Measurements from ENCODE around the gene SKAP2. TPM values are rescaled to one million over a fixed set of nuclear protein-coding genes. Genes with fewer than 3 reads are reported as not detected.

The SKAP2 gene
- total RNA-seq, 4 donors from 2014 or later = 36.0 to 53.8 (median 45.8) TPM

GRCh38 chr7:26726051-26726450, 138.3 kb downstream of the SKAP2 start:
- DNase-seq (ENCODE audit: low spot score) (no peak), ATAC-seq (ENCODE audit: low FRiP score) (no peak)
- no peak for TF ChIP-seq CTCF (IDR thresholded peaks at IDR 0.05)

DNA sequence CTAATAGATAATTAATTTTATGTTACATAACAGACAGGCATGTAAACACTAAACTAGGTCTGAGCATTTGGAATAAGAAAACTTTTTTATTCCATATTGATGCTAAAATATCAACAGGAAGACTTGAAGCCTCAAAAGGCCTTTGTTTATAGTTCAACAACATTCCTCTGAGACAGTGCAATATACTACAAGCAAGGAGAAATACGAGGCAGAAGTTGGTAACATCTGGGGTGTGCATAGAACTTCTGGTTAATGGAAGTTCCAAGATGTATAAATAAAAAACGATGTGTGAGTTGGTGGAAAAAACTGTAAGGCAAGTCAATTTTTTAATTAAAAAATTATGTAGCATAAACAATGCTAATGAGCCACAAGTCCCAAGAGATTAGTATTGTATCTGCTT, 139.6 kb downstream of the SKAP2 start:
- no peak for ATAC-seq (ENCODE audit: low FRiP score)
- TF ChIP-seq CTCF (IDR thresholded peaks at IDR 0.05) = no peak
- DNase-seq (ENCODE audit: low spot score) = no peak

DNA sequence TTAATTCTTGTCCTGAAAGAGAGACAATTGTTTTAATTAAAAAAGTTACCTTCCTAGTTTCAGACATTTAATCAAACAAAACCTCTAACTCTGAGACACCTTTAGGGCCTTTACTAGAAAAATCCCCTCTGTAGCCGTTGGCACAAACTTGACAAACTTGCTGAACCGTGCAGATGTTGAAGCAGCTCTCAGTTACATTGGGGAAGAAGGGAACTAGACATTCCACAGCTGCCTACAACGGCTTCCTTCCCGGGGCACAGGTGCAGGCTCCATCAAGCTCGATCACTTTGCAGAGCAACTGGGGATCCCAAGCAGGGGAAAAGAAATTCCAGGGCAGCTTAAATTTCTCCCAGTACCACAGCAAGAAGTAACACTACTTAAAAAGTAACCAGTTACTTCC, 141.3 kb downstream of the SKAP2 start:
- ATAC-seq (ENCODE audit: low FRiP score) (no peak), DNase-seq (ENCODE audit: low spot score) (no peak)
- no peak for TF ChIP-seq CTCF (IDR thresholded peaks at IDR 0.05)

DNA sequence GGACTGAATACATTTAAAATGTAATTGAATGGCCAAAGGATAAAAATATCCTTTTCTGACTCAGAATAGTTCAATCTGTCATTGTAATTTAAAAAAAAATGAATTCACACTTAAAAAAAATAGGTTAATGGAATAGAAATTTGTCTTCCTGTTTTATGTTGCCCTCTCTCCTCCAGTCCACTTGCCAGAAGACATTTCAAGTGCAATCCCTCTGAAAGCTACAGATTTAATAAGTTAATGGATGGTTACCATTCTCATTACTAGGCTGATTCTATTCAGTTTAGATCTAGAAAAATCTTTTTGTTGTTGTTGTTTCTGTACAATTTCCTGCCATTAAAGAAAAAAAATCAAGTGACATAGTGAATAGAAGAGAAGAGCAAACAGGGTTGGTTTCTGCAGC, 142.9 kb downstream of the SKAP2 start:
- ATAC-seq (ENCODE audit: low FRiP score) (no peak), DNase-seq (ENCODE audit: low spot score) (no peak)
- TF ChIP-seq CTCF (IDR thresholded peaks at IDR 0.05) = no peak

- ATAC-seq (ENCODE audit: low FRiP score) = no peak
- TF ChIP-seq CTCF (IDR thresholded peaks at IDR 0.05) = no peak
- DNase-seq (ENCODE audit: low spot score) = no peak
Observed at GRCh38 chr7:26718063-26718462, 146.3 kb downstream of the SKAP2 start.

GRCh38 chr7:26714438-26714837, 150.0 kb downstream of the SKAP2 start:
- ATAC-seq (ENCODE audit: low FRiP score) (no peak), DNase-seq (ENCODE audit: low spot score) (no peak)
- TF ChIP-seq CTCF (IDR thresholded peaks at IDR 0.05) = no peak

- ATAC-seq (ENCODE audit: low FRiP score) = no peak
- TF ChIP-seq CTCF (IDR thresholded peaks at IDR 0.05) = no peak
Observed at GRCh38 chr7:26714006-26714405, 150.4 kb downstream of the SKAP2 start.

More at GRCh38 chr7:26714006-26714405, 150.4 kb downstream of the SKAP2 start:
- no peak for DNase-seq (ENCODE audit: low spot score)
